GM19193 (cell line): ENCODE data around the gene KIF6.

Source experiments
- POLR2A ChIP-seq: IDR thresholded peaks from 4 replicates; pipeline ENCODE4 v1.6.1; 2011; ENCODE audit not compliant: insufficient read depth, insufficient read length; ENCODE audit errors: extremely low read depth

The KIF6 gene

GRCh38 chr6:39424831-39425230, 300.4 kb downstream of the KIF6 start:
- TF ChIP-seq POLR2A, result no peak

DNA sequence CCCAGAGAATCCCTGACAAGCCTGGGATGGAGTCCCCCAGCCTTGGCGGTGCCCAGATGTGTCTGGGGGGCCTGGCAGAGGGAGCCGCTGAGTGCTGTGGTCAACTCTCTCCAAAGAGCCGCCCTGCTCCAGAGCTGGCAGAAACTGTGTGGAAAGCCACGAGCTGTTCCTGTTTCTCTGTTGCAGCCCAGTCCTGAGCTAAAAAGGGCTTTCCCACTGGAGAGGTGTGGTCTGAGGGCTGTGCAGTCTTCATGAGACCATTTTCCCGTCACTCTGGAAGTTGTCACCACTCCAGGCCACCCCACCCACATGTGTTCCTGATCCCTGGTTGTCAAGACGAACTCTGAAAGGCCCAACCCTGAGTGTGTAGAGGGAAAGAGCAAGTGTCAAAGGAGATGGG, 303.0 kb downstream of the KIF6 start:
- no peak for TF ChIP-seq POLR2A

DNA sequence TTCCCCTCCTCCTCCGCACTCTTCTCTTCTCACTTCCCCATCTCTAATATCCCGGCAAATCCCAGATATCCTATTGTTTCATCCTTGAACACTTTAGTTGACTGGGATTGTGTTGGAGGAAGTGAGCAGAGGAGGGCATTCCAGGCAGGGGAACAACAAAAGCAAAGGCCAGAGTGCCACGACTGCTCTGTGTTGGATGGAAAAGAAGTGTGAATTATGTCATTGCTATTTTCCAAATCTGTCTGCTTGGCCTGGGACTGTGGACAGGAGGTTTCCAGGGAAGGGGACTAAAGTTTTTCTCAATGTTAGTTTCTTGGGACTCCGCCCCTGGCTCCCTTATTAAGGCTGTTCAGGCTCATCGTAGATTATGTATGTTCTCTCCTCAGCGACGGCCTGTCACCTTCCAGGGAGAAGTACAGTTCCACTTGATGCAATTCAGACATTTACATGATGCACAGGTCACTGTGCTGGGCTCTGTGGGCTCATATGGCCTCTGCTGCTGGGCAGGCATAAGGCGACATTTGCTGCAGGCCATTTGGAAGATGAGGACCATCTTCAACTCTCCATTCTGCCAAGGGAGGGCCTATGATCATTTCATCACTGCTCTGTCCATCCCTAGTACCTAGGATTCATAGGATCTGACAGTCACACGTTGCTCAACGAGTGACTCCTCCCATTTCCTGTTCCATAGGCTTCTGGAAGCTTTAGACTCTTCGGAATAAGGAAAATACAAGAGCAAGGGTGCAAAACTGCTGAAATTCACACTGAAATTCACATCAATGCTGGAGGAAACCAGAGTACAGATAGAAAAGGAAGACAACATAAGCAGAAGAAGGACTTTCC, 303.6 kb downstream of the KIF6 start:
- TF ChIP-seq POLR2A, result no peak

- TF ChIP-seq POLR2A, result no peak
Measured at GRCh38 chr6:39420300-39421265, 304.6 kb downstream of the KIF6 start.

- TF ChIP-seq POLR2A, result no peak
Measured at GRCh38 chr6:39419607-39420006, 305.6 kb downstream of the KIF6 start.

GRCh38 chr6:39417440-39417839, 307.8 kb downstream of the KIF6 start:
- TF ChIP-seq POLR2A, result no peak

DNA sequence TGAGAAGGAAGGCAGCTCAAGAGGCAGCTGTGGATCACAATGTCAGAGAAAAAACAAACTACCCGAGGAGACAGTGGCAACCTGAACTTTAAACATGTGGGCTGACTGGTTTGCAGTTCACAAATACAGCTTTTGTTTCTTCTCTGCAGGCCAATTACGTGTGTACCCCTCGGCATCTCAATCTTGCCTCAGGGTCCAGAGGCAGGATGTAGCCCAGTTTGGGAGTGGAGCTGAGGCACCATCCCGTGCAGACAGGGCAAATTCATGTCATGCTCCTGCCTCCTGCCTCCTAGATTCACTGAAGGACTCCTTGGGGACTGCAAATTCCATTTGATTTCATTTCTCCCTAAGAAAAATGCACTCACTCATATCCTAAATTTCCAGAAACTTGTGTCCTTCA, 308.5 kb downstream of the KIF6 start:
- TF ChIP-seq POLR2A, result no peak

DNA sequence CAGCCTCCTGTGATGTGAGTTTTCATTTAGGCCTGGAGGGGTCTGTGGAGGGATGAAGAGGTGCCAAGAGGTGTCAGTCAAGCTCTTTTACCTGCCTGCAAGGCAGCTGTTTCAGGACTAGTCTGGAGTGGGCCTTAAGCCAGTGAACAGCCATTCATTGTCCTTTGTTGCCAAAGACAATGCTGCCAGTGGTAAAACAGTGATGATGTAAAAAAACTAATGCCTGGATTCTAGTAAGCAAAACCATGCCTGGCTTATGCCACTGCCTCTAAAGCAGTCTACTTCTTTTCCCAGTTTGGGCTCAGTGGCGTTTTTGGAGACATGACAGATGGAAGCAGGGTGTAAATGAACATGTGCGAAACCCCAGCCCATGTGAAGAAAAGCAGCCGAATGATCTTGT, 309.2 kb downstream of the KIF6 start:
- TF ChIP-seq POLR2A, result no peak

GRCh38 chr6:39415482-39415881, 309.7 kb downstream of the KIF6 start:
- no peak for TF ChIP-seq POLR2A

DNA sequence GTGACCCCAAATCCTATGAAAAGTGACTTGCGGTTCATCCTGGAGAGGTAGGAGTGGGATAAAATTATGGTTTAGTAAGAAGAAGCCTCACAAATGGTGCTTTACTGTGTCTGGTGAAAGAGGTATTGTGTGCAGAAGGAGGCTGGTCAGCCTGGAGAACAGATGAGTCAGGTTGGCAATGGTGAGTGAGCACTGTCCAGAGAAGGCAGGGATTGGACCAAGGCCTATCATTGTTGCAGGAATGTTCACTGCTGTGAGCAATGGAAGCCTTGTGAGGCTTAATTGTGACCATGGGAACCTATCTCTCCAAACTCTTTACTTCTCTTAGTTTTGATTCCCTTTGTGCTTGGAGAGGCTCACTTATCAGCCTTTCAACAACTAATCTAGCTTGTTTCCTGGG, 313.7 kb downstream of the KIF6 start:
- no peak for TF ChIP-seq POLR2A

DNA sequence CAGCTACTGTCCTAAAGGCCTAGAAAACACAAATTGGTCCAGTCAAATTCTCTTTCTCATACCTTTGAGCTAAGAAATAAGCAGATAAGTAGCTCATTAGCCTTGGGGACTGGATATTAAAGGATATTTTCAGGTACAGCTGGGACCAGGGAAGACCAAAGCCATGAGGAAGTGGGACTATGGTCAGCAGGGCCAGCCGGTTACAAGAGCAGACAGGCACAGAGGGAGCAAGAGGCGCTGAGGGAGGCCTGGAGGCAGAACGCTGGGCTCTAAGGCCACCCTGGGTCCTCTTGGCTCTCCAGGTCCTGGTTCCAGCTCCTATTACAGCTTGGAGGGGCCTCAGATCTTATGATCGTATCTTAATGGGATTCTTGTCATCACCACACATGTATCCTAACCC, 314.2 kb downstream of the KIF6 start:
- TF ChIP-seq POLR2A, result no peak

DNA sequence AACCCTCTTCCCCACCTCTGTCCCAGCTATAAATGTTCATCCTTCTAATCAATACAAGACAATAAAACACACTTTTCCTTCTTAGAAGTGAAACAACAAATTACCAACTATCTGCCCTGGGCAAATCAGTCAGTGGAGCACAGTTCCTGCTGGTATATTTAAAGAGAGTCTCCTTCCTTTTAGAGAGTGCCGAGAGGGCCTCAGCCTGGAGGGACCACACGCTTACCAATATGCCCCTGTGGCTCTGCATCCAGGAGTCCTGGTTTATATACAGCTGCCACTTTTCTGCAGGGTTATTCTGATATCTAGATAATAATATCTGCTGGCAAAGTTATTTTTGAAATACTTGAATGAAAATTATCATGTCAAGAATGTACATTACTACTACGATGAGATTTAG, 315.3 kb downstream of the KIF6 start:
- TF ChIP-seq POLR2A, result no peak

- no peak for TF ChIP-seq POLR2A
Measured at GRCh38 chr6:39407446-39407993, 317.7 kb downstream of the KIF6 start.

GRCh38 chr6:39404312-39404711, 320.9 kb downstream of the KIF6 start:
- no peak for TF ChIP-seq POLR2A

GRCh38 chr6:39403304-39403703, 321.9 kb downstream of the KIF6 start:
- TF ChIP-seq POLR2A, result no peak
